ENCODE data around the gene SMOC1.

DNA sequence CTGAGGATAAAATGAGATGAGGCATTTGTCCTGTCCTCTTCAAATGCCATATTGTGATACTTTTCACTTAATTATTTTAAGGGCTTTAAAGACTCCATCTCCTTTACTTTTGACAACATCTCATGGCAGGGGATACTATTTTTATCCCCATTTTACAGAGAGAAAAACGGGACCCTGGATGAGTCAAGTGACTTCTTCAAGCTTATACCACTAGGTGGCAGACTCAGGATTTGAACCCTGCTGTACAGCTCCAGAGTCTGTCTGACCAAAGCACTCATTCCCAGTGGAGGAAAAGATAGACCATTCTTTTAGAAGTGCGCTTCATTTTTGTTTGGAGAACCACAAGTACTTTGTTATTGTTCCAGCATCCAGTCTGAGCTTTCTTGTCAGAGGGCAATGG is 1.7 kb upstream of the SMOC1 start:
- TF ChIP-seq, protein P1, sequence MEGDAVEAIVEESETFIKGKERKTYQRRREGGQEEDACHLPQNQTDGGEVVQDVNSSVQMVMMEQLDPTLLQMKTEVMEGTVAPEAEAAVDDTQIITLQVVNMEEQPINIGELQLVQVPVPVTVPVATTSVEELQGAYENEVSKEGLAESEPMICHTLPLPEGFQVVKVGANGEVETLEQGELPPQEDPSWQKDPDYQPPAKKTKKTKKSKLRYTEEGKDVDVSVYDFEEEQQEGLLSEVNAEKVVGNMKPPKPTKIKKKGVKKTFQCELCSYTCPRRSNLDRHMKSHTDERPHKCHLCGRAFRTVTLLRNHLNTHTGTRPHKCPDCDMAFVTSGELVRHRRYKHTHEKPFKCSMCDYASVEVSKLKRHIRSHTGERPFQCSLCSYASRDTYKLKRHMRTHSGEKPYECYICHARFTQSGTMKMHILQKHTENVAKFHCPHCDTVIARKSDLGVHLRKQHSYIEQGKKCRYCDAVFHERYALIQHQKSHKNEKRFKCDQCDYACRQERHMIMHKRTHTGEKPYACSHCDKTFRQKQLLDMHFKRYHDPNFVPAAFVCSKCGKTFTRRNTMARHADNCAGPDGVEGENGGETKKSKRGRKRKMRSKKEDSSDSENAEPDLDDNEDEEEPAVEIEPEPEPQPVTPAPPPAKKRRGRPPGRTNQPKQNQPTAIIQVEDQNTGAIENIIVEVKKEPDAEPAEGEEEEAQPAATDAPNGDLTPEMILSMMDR (IDR thresholded peaks at IDR 0.05): peak; percentile 29 to 60 (median 50)
- no peak for TF ChIP-seq POLR2A (IDR thresholded peaks at IDR 0.05)
